HepG2 (cell line): ENCODE measurements around the gene UBTF.

Source experiments
- ASH2L ChIP-seq: fragments of 300-600, 200-600 bp; sonication (generic); IDR thresholded peaks from 2 replicates; pipeline ENCODE4 v1.7.0; 2017; ENCODE audit warnings: low read depth, mild to moderate bottlenecking, moderate library complexity, mixed read lengths, low read length; ENCODE audit not compliant: insufficient read length
- MXD4 ChIP-seq: IDR thresholded peaks from 2 replicates; pipeline ENCODE4 v1.6.1; 2016; ENCODE audit warnings: mild to moderate bottlenecking, missing biosample characterization, missing genetic modification reagents
- NONO ChIP-seq, 2 experiments: fragments of 450-650 bp in 1 of 2; sonication (generic) in 1 of 2; formaldehyde crosslinking in 1 of 2; IDR thresholded peaks in 1 of 2; conservative IDR thresholded peaks in 1 of 2; 2 replicates each; pipeline versions ENCODE4 v1.6.1 to v1.8.0; 2017 to 2022; ENCODE audit warnings: mild to moderate bottlenecking in 1 of 2, missing genetic modification reagents in 1 of 2, moderate library complexity in 1 of 2
- PHF8 ChIP-seq: sonication (generic); formaldehyde crosslinking; IDR thresholded peaks from 2 replicates; pipeline ENCODE4 v1.5.0; 2020; ENCODE audit warnings: missing genetic modification reagents
- SIN3A ChIP-seq: IDR thresholded peaks from 2 replicates; pipeline ENCODE4 v1.6.1; 2011; ENCODE audit warnings: low read depth, mild to moderate bottlenecking, control low read depth, low read length, borderline replicate concordance
- SOX6 ChIP-seq, 2 experiments: fragments of 450-650 bp in 1 of 2; sonication (generic) in 1 of 2; formaldehyde crosslinking in 1 of 2; IDR thresholded peaks; 2 replicates each; pipeline versions ENCODE4 v1.4.0 to v1.6.1; 2017 to 2020; ENCODE audit warnings: antibody characterized with exemption in 1 of 2, mild to moderate bottlenecking in 1 of 2, missing genetic modification reagents in 1 of 2
- ZFX ChIP-seq: sonication (generic); formaldehyde crosslinking; IDR thresholded peaks from 2 replicates; pipeline ENCODE4 v1.4.0; 2020; ENCODE audit warnings: mild to moderate bottlenecking, low read depth, missing genetic modification reagents, moderate library complexity
- ZNF333 ChIP-seq: sonication (generic); formaldehyde crosslinking; IDR thresholded peaks from 2 replicates; pipeline ENCODE4 v1.4.0; 2020; ENCODE audit warnings: mild to moderate bottlenecking, missing genetic modification reagents, borderline replicate concordance
- ZNF431 ChIP-seq: sonication (generic); formaldehyde crosslinking; IDR thresholded peaks from 2 replicates; pipeline ENCODE4 v1.9.0; 2022; ENCODE audit warnings: missing genetic modification reagents, low read depth, mild to moderate bottlenecking, borderline replicate concordance
- TF ChIP-seq, protein P1 (sequence below): sonication (generic); formaldehyde crosslinking; IDR thresholded peaks from 2 replicates; pipeline ENCODE4 v1.8.1; 2023; ENCODE audit warnings: mild to moderate bottlenecking, missing genetic modification reagents, borderline replicate concordance
- TF ChIP-seq, protein P2 (sequence below): sonication (generic); formaldehyde crosslinking; IDR thresholded peaks from 2 replicates; pipeline ENCODE4 v1.8.0; 2022; ENCODE audit warnings: mild to moderate bottlenecking, missing genetic modification reagents, borderline replicate concordance
- TF ChIP-seq, protein P3 (sequence below): sonication (generic); formaldehyde crosslinking; IDR thresholded peaks from 2 replicates; pipeline ENCODE4 v1.5.0; 2020; ENCODE audit warnings: mild to moderate bottlenecking, missing genetic modification reagents, moderate library complexity
- TF ChIP-seq, protein P4 (sequence below): sonication (generic); formaldehyde crosslinking; IDR thresholded peaks from 2 replicates; pipeline ENCODE4 v1.9.0; 2022; ENCODE audit warnings: low read depth, missing genetic modification reagents

DNA sequence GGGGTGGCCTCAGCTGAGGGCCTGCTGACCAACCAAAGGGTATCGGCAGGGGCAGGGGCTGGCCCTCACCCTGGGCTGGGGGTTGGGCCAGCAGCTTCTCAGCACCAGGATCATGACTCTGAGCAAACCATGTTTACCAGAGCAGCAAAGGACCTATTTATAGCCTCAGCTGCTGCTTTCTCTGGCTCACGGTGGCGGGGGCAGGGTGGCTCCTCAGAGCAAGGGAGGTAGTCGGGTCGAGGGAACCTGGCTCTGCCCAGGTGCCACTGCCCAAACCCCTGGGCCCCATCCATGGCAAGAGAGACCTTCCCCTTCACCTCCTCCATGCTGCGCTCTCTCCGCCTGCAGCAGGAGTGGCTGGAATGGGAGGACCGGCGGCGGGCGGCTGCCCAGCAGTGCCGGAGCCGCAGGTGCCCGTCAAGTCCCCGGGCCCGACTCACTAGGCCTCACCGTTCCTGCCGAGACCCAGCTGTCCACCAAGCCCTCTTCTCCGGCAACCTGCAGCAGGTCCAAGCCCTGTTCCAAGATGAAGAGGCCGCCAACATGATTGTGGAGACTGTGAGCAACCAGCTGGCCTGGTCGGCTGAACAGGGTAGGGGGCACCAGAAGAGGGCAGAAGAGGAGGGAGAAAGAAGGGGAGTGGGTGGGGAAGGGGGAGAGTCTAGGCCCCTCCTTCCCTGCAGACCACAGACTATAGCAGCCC lies 48.8 kb downstream of the UBTF start, which contains the start of gene ASB16:
- TF ChIP-seq ASH2L (no peak), ZNF431 (CRISPR knock-in tag) (no peak), ZFX (peak; percentile 78), NONO (IDR thresholded peaks at IDR 0.05) (no peak), NONO (CRISPR knock-in tag; conservative IDR thresholded peaks at IDR 0.05) (no peak; the same call in 1 of the 2 replicates), SIN3A (no peak), MXD4 (CRISPR knock-in tag) (no peak), PHF8 (CRISPR knock-in tag) (0 out of 2 replicates have a peak, but pooled peaks have one; percentile 47), SOX6 (IDR thresholded peaks at IDR 0.05) (no peak), SOX6 (CRISPR knock-in tag; IDR thresholded peaks at IDR 0.05) (peak; percentile 48), ZNF333 (CRISPR knock-in tag) (no peak)
- TF ChIP-seq, protein P1, sequence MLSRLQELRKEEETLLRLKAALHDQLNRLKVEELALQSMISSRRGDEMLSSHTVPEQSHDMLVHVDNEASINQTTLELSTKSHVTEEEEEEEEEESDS (CRISPR knock-in tag): no peak
- TF ChIP-seq, protein P2, sequence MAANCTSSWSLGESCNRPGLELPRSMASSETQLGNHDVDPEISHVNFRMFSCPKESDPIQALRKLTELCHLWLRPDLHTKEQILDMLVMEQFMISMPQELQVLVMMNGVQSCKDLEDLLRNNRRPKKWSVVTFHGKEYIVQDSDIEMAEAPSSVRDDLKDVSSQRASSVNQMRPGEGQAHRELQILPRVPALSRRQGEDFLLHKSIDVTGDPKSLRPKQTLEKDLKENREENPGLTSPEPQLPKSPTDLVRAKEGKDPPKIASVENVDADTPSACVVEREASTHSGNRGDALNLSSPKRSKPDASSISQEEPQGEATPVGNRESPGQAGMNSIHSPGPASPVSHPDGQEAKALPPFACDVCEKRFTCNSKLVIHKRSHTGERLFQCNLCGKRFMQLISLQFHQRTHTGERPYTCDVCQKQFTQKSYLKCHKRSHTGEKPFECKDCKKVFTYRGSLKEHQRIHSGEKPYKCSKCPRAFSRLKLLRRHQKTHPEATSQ: no peak
- TF ChIP-seq, protein P3, sequence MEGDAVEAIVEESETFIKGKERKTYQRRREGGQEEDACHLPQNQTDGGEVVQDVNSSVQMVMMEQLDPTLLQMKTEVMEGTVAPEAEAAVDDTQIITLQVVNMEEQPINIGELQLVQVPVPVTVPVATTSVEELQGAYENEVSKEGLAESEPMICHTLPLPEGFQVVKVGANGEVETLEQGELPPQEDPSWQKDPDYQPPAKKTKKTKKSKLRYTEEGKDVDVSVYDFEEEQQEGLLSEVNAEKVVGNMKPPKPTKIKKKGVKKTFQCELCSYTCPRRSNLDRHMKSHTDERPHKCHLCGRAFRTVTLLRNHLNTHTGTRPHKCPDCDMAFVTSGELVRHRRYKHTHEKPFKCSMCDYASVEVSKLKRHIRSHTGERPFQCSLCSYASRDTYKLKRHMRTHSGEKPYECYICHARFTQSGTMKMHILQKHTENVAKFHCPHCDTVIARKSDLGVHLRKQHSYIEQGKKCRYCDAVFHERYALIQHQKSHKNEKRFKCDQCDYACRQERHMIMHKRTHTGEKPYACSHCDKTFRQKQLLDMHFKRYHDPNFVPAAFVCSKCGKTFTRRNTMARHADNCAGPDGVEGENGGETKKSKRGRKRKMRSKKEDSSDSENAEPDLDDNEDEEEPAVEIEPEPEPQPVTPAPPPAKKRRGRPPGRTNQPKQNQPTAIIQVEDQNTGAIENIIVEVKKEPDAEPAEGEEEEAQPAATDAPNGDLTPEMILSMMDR: peak; percentile 76
- TF ChIP-seq, protein P4, sequence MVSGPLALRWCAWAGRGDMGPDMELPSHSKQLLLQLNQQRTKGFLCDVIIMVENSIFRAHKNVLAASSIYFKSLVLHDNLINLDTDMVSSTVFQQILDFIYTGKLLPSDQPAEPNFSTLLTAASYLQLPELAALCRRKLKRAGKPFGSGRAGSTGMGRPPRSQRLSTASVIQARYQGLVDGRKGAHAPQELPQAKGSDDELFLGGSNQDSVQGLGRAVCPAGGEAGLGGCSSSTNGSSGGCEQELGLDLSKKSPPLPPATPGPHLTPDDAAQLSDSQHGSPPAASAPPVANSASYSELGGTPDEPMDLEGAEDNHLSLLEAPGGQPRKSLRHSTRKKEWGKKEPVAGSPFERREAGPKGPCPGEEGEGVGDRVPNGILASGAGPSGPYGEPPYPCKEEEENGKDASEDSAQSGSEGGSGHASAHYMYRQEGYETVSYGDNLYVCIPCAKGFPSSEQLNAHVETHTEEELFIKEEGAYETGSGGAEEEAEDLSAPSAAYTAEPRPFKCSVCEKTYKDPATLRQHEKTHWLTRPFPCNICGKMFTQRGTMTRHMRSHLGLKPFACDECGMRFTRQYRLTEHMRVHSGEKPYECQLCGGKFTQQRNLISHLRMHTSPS (CRISPR knock-in tag): no peak; the same call in 1 of the 2 replicates
